GM12878 (cell line): ENCODE measurements around the gene PRPS1. TPM values are rescaled to one million over a fixed set of nuclear protein-coding genes. Genes with fewer than 3 reads are reported as not detected.

Source experiments
- STAT3 ChIP-seq: IDR thresholded peaks from 2 replicates; pipeline ENCODE4 v1.6.1; 2011; ENCODE audit warnings: low read depth, low read length, improper control_type of control experiment
- polyA plus RNA-seq, 11 experiments: library from polyadenylated mRNA; depleted of rRNA in 4 of 11; unstranded in 6 of 11; stranded (reverse) in 5 of 11; fragments of >200 nt; fragmentation: Nextera tagmentation in 4 of 11; fragmentation: Illumina TruSeq in 1 of 11; extraction: Ambion mirVana in 4 of 11; extraction: Trizol in 1 of 11; gene quantifications; 1 replicate in 1 of 11; 2 replicates in 10 of 11; pipeline versions ENCODE4 v1.2.1 to v1.2.3, GENCODE V29; 2011 to 2016; ENCODE audit warnings: inconsistent platforms in 2 of 11, missing spikeins in 2 of 11, low read depth in 1 of 11
- total RNA-seq, 4 experiments: library from RNA; depleted of rRNA in 3 of 4; stranded (reverse); fragments of >200 nt in 3 of 4; fragmentation: Illumina TruSeq in 1 of 4; extraction: Trizol in 1 of 4; gene quantifications; 2 replicates each; pipeline versions ENCODE4 v1.2.1 to v1.2.3, GENCODE V29; 2013 to 2021
- TF ChIP-seq, protein P1 (sequence below): fragments of 450-650 bp; IDR thresholded peaks from 2 replicates; pipeline ENCODE4 v1.6.1; 2016; ENCODE audit warnings: mild to moderate bottlenecking, moderate library complexity, borderline replicate concordance
- TF ChIP-seq, protein P2 (sequence below): IDR thresholded peaks from 2 replicates; pipeline ENCODE4 v1.6.1; 2011; ENCODE audit warnings: borderline replicate concordance, low read depth, mild to moderate bottlenecking, moderate library complexity, mixed read lengths, low read length; ENCODE audit not compliant: insufficient read depth; ENCODE audit errors: extremely low read length
- TF ChIP-seq, protein P3 (sequence below): IDR thresholded peaks from 2 replicates; pipeline ENCODE4 v1.6.1; 2011; ENCODE audit warnings: low read depth, low read length, improper control_type of control experiment, borderline replicate concordance

The PRPS1 gene
- total and polyA plus RNA-seq, 10 of the 15 experiments (the other 5 are each of a cell fraction or from before 2014, with no cell fraction given), result 26.5 to 86.5 (median 61.1) TPM

DNA sequence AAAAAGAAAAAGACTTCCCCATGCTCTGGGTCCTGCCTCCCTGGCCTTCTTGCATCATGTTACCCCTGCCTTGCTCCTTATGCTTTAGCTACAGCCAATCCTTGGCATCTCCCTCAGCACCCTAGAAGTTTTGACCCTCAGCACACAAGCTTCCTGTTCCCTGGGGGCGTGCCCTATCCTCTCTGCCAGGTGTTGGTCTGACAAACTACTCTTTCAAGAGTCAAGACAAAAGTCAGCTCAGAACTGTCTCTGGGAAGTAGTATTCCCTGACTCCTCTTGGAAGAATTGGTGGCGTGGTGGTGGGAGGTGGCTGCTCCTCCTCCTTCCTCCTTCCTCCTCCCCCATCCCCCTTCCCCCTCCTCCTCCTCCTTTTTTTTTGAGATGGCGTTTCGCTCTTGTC is 41.0 kb downstream of the PRPS1 start (continued):
- TF ChIP-seq, protein P1, sequence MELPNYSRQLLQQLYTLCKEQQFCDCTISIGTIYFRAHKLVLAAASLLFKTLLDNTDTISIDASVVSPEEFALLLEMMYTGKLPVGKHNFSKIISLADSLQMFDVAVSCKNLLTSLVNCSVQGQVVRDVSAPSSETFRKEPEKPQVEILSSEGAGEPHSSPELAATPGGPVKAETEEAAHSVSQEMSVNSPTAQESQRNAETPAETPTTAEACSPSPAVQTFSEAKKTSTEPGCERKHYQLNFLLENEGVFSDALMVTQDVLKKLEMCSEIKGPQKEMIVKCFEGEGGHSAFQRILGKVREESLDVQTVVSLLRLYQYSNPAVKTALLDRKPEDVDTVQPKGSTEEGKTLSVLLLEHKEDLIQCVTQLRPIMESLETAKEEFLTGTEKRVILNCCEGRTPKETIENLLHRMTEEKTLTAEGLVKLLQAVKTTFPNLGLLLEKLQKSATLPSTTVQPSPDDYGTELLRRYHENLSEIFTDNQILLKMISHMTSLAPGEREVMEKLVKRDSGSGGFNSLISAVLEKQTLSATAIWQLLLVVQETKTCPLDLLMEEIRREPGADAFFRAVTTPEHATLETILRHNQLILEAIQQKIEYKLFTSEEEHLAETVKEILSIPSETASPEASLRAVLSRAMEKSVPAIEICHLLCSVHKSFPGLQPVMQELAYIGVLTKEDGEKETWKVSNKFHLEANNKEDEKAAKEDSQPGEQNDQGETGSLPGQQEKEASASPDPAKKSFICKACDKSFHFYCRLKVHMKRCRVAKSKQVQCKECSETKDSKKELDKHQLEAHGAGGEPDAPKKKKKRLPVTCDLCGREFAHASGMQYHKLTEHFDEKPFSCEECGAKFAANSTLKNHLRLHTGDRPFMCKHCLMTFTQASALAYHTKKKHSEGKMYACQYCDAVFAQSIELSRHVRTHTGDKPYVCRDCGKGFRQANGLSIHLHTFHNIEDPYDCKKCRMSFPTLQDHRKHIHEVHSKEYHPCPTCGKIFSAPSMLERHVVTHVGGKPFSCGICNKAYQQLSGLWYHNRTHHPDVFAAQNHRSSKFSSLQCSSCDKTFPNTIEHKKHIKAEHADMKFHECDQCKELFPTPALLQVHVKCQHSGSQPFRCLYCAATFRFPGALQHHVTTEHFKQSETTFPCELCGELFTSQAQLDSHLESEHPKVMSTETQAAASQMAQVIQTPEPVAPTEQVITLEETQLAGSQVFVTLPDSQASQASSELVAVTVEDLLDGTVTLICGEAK, result no peak
- TF ChIP-seq, protein P2, sequence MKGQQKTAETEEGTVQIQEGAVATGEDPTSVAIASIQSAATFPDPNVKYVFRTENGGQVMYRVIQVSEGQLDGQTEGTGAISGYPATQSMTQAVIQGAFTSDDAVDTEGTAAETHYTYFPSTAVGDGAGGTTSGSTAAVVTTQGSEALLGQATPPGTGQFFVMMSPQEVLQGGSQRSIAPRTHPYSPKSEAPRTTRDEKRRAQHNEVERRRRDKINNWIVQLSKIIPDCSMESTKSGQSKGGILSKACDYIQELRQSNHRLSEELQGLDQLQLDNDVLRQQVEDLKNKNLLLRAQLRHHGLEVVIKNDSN, result no peak
- TF ChIP-seq STAT3, result no peak
- TF ChIP-seq, protein P3, sequence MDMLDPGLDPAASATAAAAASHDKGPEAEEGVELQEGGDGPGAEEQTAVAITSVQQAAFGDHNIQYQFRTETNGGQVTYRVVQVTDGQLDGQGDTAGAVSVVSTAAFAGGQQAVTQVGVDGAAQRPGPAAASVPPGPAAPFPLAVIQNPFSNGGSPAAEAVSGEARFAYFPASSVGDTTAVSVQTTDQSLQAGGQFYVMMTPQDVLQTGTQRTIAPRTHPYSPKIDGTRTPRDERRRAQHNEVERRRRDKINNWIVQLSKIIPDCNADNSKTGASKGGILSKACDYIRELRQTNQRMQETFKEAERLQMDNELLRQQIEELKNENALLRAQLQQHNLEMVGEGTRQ, result no peak
- TF ChIP-seq, all 136 proteins: peak for 0
